H1 (cell line): ENCODE data around the gene CCNA2.

Experiments used
- CEBPB ChIP-seq: IDR thresholded peaks from 2 replicates; pipeline ENCODE4 v1.6.1; 2012; ENCODE audit warnings: low read depth, low read length
- CHD1 ChIP-seq: IDR thresholded peaks from 2 replicates; pipeline ENCODE4 v1.6.1; 2012; ENCODE audit warnings: low read depth, low read length, improper control_type of control experiment
- CTCF ChIP-seq, 3 experiments: IDR thresholded peaks; 1 replicate in 2 of 3; 2 replicates in 1 of 3; pipeline versions ENCODE4 v1.5.1 to v1.6.1; 2011; ENCODE audit warnings: low read length in 3 of 3, mild to moderate bottlenecking in 3 of 3, inconsistent platforms in 2 of 3, low read depth in 1 of 3, moderate library complexity in 1 of 3; ENCODE audit not compliant: insufficient read depth in 1 of 3; ENCODE audit errors: control extremely low read depth in 1 of 3
- EGR1 ChIP-seq: IDR thresholded peaks from 2 replicates; pipeline ENCODE4 v1.6.1; 2011; ENCODE audit warnings: low read depth, low read length, borderline replicate concordance
- HDAC6 ChIP-seq: IDR thresholded peaks from one replicate; pipeline ENCODE4 v1.7.1; 2012; ENCODE audit warnings: low read depth, mild to moderate bottlenecking, inconsistent platforms, low read length, moderate library complexity
- JUND ChIP-seq: IDR thresholded peaks from 2 replicates; pipeline ENCODE4 v1.6.1; 2011; ENCODE audit warnings: mild to moderate bottlenecking, improper control_type of control experiment, low read length
- POLR2A ChIP-seq, 2 experiments: IDR thresholded peaks; 1 replicate in 1 of 2; 2 replicates in 1 of 2; pipeline ENCODE4 v1.6.1; 2011; ENCODE audit warnings: low read depth in 2 of 2, low read length in 2 of 2, mild to moderate bottlenecking in 2 of 2; ENCODE audit errors: control extremely low read depth in 1 of 2
- POLR2AphosphoS5 ChIP-seq: IDR thresholded peaks from 2 replicates; pipeline ENCODE4 v1.6.1; 2011; ENCODE audit warnings: low read depth, low read length
- POU5F1 ChIP-seq: IDR thresholded peaks from 2 replicates; pipeline ENCODE4 v1.6.1; 2011; ENCODE audit warnings: low read depth, mild to moderate bottlenecking, low read length, moderate library complexity
- SUZ12 ChIP-seq: fragments of 200-600 bp; sonication (generic); IDR thresholded peaks from 2 replicates; pipeline ENCODE4 v1.6.1; 2012; ENCODE audit warnings: mild to moderate bottlenecking, inconsistent platforms, low read length, moderate library complexity, mixed read lengths
- TAF1 ChIP-seq: IDR thresholded peaks from 2 replicates; pipeline ENCODE4 v1.6.1; 2011; ENCODE audit warnings: mild to moderate bottlenecking, low read depth, low read length
- ZNF274 ChIP-seq: IDR thresholded peaks from 2 replicates; pipeline ENCODE4 v1.7.0; 2012; ENCODE audit warnings: low read length, borderline replicate concordance; ENCODE audit errors: extremely low read depth

- TF ChIP-seq CHD1 (no peak), ZNF274 (no peak), CTCF (IDR thresholded peaks at IDR 0.05; ENCODE audit: control extremely low read depth in 1 of 3, insufficient read depth in 1 of 3, low read depth in 1 of 3, low read length in 3 of 3) (no peak), POLR2A (IDR thresholded peaks at IDR 0.05; ENCODE audit: control extremely low read depth in 1 of 2, low read depth in 2 of 2, low read length in 2 of 2) (no peak), POU5F1 (no peak), CEBPB (no peak), EGR1 (no peak), TAF1 (no peak), SUZ12 (no peak), POLR2AphosphoS5 (no peak), HDAC6 (no peak), JUND (no peak)
These were observed 6.7 kb downstream of the CCNA2 start for GRCh38 chr4:121817006-121817405.
